GM19467 (cell line): ENCODE data around the gene VRK3.

ENCODE experiments used
- ATAC-seq: cut with Tn5 transposase; IDR thresholded peaks from one replicate; pipeline ENCODE4 v1.9.1; 2021; ENCODE audit warnings: mild to moderate bottlenecking, moderate library complexity; ENCODE audit not compliant: unreplicated experiment

Gene VRK3

DNA sequence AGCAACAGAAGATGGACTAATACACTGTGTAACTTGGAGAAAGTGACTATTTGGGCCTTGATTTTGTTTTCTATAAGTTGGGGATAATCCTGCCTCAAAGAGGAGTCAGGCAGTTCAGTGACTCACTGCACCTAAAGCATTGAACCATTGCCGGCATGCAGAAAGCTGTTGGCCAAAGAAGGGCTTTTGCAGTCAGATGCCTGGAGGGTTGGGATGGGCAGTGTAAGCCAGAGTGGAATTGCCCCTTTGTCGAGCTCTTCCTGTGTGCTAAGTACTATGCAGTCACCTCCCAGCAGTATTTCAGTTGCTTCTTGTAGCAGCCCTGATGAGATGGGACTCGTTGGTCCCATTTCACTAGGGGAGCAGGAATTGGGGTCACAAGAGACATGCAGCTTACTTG, 11.7 kb upstream of the VRK3 start:
- ATAC-seq: no peak

DNA sequence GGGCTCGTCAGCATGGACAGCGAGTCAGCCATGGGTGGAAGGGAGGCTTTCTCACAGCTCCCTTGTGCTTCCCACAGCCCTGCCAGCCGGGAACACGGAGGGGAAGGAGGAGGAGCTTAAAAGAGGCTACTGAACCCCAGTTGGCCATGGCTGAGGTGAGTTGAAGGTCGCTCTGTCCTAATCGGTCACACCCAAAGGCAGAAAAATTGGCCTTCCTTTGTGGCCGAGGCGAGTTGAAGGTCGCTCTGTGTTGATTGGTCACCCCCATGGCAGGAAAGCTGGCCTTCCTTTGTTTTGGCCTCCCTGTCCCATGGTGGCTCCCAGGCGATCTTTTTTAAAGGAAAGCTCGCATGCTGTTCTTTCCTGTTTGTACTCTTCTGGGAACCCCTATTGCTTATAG, 5.8 kb upstream of the VRK3 start:
- ATAC-seq: no peak

DNA sequence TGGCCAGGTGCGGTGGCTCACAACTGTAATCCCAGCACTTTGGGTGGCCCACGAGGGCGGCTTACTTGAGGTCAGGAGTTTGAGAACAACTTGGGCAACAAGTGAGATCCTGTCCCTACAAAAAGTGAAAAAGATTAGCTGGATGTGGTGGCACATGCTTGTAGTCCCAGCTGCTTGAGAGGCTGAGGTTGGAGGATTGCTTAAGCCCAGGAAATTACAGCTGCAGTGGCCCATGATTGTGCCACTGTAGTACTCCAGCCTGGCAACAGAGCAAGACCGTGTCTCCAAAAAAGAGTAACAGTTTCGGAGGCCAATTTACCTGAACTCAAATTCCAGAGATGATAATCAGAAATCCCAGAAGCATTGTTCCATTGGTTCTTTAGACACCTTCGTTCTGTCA, 5.1 kb upstream of the VRK3 start:
- no peak for ATAC-seq

DNA sequence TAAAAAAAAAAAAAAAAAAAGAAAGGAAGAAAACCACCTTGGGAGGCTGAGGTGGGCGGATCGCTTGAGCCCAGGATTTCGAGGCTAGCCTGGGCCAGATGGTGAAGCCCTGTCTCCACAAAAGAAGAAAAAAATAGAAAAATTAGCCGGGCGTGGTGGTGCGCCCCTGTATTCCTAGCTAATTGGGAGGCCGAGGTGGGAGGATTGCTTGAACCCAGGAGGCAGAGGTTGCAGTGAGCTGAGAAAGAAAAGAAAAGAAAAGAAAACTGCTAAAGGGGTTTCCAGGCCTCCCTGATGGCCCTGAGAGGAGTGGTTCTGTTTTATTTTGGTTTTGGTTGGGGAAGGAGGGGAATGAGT, 1.4 kb upstream of the VRK3 start:
- ATAC-seq: no peak

DNA sequence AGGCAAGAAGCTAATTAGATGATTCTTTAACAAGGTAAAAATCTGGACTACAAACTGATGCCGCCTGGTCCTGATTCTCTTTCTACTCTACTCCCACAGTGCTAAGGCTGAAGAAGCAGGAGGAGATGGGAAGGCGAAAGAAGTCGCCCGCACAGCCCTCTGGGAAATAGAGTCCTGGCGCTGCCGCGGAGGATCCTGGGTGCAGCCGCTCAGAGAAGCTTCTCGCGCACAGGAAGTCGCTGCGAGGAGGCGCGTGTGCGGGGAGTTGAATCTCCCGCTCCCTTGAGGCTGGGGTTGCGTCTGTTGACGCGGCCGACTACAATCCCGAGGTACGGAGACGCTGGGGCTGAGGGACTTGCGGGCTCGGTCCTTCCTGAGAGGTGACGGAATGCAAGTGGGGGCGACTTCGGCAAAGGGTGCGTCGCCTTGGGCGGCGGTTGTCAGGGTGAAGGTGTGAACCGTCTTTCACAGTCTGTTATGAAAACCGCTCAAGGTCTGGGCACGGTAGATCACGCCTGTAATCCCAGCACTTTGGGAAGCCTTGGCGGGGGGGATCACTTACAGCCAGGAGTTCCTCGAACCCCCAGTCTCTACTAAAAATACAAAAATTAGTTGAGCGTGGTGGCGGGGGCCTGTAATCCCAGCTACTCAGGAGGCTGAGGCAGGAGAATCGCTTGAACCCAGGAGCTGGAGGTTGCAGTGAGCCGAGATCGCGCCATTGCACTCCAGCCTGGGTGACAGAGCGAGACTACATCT, 800 bp upstream of the VRK3 start, which contains the start of gene ZNF473:
ZNF473 (plus strand) TSS at position 212 of the 756 bp plus-strand sequence. CDS start 5,078 bp downstream, outside the sequence.
- peak; percentile 46 for ATAC-seq

DNA sequence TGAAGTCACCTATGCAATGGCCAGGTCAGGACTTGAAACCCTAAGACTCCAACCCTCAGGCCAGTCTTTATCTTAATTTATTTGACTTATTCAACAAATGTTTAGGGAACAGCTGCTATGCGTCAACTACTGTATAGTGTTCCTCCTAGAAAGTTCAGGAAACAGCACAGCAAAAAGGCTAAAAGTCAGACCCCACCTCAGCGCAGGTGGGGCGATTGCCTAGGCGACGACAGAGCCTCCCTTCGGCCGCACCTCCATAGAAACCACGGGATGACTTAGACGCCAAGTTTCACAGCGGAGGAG, 502 bp downstream of the VRK3 start:
- ATAC-seq: no peak

DNA sequence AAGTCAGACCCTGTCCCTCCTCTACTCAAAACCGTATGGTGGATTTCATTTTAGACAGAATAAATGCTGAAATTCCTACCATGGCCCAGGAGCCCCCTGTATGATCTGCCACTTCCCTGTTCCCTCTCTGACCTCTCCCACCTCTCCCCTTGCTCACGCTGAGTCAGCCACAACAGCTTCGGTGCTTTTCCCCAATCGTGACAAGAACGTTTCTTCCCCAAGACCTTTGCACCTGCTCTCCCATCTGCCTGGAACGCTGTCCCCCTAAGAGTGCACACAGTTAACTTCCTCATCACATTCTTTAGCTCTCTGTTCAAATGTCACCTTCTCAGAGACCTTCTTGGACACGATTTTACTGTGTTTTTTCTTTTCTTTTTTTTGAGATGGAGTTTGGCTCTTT, 2.3 kb downstream of the VRK3 start:
- no peak for ATAC-seq

DNA sequence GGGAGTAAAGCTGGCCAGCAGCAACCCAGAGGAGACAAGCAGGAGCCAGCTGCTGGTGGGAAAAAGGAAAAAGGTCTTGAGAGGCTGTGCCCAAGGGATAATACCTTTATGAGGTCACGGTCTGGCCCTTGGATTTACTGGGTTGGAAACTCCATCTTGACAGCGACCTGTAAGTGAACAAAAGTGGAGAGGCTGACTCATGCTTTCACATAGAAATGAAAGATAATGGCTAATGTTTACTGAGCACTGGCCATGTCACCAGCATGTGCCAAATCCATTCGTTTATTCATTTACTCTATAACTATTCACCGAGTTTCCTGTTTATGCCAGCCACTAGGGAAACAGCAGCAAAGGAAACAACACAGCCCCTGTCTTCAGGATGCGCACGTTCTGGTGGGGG, 4.7 kb downstream of the VRK3 start:
- no peak for ATAC-seq

DNA sequence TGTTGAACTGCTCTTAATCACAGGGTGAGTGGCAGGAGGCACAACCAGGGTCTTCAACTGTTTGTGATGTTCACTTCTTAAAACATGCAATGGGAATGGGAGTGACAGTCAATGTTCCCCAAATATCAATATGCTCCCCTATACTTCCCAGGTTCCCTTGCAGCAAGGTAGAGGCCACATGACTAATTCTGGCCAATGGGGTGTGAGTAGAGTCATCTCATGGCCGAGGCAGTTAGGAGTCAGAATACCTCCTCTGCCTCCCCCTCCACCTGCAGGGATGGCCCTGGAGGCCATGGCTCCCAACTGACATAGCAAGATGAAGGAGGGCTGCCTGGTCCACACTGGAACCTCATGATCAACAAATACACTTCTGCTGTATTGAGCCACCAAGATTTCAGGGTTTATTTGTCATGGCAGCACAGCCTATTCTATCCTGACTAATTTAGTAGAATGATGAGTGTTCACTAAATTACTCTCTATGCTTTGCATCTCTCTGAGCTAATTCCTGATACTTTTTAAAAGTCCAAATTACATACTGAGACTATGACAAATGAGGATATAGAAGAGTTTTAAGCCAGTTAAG, 8.9 kb downstream of the VRK3 start:
- ATAC-seq: no peak

DNA sequence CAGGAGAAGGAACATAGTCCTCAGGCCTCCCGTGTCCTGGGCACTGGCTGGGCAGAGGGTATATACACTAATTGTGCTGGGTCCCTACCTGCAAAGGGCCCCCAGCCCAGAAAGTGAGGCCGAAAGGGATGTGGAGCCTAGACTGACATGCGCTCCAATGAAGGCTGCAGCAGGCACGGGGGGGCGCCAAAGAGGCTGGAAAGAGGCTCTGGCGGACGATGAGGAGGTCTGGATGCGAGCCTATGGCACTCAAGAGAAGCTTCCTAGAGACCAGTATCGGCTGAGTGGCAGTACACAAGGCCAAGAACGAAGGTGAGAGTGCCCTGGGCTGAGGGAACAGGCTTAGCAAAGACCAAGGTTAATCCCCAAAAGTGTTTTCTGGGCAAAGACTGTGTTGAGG, 16.6 kb downstream of the VRK3 start:
- no peak for ATAC-seq

DNA sequence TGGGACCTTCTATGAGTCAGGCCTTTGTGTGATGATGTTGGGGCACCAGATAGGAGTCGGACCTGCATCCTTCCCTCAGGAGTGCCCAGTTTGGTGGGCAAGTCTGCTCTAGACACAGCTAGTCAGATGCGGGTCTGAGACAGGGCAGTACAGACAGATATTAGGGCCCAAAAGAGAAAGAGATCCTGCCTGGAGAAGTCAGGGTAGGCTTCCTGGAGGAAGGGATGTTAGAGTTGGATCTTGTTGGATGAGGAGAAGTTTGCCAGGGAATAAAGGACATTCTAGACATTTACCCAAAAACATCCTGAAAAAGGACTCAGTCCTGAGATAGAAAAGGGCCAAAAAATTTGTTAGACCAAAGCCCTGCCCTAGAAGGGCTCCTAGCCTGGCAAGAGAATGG, 17.2 kb downstream of the VRK3 start:
- no peak for ATAC-seq

DNA sequence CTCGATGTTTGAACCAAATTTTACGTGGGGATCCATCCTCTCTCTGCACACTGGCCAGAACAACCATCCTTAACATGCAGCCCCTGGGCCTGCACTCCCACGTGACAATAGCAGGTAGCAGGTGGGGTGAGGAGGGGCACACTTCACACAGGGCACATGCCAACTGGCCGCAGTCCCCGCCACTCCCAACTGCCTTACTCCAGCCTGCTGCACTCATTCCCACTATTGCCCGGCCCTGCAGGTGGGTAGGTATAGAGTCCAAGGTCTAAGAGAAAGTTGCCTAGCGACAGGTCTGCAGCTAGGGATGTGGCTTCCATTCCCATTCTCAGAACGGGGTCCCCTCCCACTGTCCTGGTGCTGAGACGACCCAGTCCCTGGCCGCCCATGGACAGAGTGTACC, 18.0 kb downstream of the VRK3 start:
- ATAC-seq: no peak

DNA sequence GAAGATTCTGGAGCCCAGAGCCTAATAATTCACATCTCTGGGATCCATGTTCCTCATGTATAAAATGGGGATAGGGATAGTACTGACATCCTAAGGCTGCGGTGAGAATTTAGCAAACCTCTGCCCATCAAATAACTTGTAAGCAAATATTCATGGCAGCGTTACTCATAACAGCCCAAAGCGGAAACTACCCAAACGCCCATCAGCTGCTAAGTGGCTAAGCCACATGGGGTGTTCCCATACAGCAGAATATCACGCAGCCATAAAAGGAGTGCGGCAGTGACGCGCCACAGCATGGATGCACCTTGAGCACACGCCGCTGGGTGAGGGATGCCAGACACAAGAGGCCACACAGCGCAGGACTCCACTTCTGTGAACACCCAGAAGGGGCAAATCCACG, 19.7 kb downstream of the VRK3 start:
- no peak for ATAC-seq

DNA sequence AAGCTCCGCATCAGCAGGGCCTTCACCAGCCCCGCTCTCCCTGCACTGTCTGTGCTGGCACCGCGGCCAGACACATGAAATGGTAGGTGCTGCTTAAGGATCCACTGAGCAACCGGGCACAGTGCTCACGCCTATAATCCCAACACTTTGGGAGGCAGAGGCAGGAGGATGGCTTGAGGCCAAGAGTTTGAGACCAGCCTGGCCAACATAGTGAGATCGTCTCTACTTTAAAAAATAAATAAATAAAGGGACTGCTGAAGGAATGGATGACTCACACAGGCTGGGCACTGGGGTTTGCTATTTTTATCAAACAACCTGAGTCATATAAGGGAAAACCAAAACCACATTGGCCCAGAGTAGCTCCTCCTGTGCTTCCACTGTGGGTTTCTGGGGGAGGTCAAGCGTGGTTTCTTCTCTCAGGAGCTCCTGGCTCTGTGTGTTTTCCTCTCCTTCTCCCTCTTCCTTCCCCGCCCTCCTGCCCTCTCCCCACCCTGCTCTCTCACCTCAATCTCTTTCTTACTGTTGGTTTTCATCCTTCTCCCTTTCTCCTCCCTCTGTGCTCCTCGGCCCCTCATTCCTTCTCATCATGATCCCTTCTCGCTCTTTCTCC, 21.3 kb downstream of the VRK3 start:
- no peak for ATAC-seq

DNA sequence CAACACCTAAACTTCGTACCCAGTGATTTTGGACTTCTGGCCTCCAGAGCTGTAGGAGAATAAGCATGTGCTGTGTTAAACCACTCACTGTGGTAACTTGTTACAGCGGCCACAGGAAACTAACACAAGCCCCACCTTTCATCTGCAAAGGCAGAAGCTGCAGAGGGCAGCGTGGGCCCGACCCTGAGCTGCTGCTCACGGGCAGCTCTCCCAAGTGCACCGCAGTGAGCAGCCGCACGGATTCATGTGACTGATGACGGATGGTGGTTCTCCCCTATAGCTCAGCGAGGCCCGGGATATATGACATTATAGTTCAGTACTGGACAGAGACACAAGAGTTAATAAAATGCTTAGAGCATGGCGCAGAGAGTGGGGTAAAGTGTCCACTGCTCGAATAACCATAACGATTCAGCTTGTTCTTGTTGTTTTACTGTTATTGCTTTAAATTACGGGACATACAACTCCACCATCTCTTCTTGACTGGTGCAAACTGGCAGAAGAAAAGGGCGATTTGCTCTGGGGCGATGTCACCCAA, 21.9 kb downstream of the VRK3 start:
- no peak for ATAC-seq

DNA sequence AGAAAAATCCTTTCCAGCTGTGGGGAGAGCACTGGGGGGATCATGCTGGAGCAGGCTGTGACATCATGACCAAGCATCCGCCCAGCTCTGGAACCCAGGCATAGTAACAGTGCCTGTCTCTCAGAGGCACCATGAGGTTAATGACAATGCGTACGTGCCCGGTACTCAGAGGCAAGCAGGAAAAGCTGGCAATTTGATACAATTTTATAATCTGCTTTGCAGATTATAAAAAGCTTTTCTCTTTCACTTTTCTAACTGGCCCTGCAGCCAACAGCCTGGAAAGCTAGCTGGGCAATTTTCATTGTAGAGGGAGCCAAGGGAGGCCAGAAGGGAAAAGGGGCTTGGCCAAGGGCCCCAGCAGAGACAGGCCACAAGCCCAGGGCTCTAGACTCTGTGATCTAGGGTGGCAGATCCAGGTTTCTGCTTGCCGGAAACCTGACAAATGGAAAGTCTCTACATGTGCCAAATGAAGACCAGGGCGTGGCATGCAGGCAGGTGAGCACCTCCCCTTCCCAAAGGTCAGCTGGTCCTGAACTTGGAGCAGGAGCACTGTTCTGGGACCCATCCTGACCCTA, 22.7 kb downstream of the VRK3 start:
- ATAC-seq: no peak

DNA sequence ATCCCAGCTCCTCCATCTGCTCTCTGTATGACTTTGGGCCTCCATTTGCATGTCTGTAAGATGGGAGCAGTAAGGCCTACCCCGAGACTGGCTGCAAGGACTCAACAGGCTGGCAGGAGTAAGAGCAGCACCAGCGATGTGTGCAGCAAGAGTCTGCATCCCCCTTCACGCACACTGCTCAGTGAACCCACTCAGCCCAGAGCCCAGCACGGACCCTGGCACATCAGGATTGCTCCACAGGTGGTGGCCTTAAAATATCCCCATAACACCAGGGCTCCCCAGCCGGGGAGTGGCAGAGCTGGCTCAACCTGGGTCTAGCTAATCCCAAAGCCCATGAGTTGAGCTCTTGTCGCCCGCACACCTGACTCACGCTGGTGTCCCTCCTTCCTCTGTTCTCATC, 23.4 kb downstream of the VRK3 start:
- ATAC-seq: no peak

DNA sequence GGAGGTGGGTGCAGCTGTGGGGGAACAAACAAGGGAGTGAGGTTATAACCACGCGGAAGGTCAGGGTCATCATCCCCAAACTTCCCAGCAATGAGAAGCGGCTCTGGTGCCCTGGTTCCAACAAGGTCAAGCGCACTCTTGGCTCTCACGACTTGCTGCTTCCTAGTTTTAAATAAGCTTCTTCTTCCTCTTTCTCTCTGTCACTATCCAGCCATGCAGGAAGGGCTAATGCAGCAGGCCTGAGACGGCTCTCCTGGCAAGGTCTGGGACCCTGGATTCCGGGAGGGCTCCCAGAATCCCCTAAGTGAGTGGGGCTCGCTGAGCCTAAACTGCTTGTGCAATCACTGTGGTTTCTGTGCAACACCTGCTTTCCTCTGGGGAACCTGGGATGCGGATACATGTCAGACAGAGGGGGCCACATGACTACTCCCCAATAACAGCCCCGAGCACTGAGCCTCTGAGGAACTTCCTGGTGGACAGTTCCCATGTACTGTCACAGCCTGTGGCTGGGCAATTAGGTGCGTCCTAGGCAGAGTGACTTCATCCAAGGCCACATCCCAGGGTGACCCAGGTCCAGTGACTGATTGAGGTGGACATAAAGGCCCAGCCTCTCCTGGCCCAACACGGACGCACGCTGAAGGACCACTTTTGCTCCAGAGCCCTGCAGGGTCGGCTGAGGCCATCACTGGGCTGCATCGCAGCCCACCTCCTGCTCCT, 24.2 kb downstream of the VRK3 start:
- no peak for ATAC-seq

DNA sequence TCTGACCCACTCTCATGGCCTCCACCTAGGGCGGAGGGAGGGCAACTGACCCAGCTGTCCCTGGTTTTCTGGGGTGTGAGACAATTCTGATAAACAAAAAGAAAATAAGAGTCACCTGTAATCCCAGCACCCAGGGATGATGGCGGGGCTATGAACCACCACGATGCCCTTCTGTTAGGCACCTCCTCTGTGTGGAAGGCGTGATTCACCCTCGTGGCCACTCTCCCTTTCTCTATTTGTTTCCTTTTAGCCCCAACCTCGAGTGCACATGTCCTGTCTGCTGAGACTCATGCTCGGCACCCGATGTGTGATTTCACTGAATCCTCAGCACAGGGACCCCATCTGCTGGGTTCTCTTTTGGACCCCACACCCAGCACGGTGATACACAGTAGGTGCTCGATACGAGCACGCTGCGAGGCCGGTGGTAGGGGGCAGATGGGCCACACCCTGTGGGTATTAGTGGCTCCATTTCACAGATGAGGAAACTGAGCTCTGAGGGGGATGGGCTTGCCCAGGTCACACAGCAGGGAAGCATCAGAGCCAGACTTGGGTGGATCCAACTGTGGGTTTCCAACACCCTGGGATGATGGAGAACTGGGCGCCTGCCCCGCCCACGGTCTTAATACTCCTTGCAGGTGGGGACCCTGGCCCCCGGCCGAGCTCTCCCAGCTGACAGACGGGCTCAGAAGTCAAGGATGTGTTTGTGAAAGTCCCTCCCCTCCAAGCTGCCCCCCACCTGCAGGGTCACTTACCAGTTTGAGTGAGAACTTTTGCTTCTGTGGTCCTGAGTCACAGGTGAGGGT, 24.9 kb downstream of the VRK3 start:
- ATAC-seq: no peak

DNA sequence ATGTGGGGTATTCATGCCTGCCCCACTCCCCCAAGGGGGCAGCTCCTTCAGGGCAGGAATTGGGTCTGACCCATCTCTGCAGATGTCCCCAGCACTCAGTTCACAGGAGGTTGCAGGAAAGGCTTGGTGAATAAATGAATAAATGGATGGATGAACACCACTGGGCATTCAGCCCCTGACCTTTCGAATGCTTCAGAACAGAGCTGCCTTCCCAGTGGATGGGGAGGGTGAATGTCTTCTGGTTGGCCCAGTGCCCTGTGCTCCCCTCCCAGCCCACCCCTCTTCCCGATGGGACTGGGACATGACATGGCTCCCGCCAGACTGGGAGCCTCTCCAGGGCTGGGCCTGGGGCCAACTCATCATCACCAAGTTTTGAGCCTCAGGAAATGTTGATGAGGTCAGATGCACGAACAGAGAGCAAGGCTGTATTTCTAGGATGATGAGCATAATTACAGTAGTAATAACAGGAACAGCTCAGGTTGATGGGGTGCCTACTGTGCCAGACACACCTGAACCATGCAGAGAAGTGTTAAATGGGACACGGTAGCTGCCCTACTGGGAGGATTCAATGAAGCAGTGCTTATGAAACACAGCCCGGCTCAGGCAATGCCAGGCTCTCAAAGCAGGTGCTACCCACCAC, 25.7 kb downstream of the VRK3 start:
- ATAC-seq: no peak
